ENCODE results near the gene CXXC5.
"Not testable (repeated sequence)": the region's sequence is repeated elsewhere in the genome, so short reads cannot be mapped to it uniquely, and the experiment has no call there.

DNA sequence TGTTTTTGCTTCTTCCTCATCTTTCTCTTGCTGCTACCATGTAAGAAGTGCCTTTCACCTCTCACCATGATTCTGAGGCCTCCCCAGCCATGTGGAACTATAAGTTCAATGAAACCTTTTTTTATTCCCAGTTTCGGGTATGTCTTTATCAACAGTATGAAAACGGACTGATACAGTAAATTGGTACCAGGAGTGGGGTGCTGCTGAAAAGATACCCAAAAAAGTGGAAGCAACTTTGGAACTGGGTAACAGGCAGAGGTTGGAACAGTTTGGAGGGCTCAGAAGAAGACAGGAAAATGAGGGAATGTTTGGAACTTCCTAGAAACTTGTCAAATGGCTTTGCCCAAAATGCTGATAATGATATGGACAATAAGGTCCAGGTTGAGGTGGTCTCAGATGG is 70.3 kb downstream of the CXXC5 start:
- TF ChIP-seq, protein P1, sequence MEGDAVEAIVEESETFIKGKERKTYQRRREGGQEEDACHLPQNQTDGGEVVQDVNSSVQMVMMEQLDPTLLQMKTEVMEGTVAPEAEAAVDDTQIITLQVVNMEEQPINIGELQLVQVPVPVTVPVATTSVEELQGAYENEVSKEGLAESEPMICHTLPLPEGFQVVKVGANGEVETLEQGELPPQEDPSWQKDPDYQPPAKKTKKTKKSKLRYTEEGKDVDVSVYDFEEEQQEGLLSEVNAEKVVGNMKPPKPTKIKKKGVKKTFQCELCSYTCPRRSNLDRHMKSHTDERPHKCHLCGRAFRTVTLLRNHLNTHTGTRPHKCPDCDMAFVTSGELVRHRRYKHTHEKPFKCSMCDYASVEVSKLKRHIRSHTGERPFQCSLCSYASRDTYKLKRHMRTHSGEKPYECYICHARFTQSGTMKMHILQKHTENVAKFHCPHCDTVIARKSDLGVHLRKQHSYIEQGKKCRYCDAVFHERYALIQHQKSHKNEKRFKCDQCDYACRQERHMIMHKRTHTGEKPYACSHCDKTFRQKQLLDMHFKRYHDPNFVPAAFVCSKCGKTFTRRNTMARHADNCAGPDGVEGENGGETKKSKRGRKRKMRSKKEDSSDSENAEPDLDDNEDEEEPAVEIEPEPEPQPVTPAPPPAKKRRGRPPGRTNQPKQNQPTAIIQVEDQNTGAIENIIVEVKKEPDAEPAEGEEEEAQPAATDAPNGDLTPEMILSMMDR (IDR thresholded peaks at IDR 0.05; ENCODE audit: insufficient read depth, low read depth, low read length): not testable (repeated sequence)
- not testable (repeated sequence) for TF ChIP-seq EZH2 (IDR thresholded peaks at IDR 0.05; ENCODE audit: insufficient read depth, low read length)
